A673 (cell line): ENCODE measurements around the gene FCER1G. TPM values are rescaled to one million over a fixed set of nuclear protein-coding genes. Genes with fewer than 3 reads are reported as not detected.

Source experiments
- BruUV-seq: library from RNA; stranded (reverse); fragments of 400-500 nt; replicated peaks from 2 replicates; lab custom pipeline; 2021; lab: Mats Ljungman, UMichigan
- CTCF ChIA-PET: fragments of 300-600 bp; sonication (Branson Sonifier 250); formaldehyde crosslinking; loops from one replicate; lab custom pipeline; 2022; ENCODE audit warnings: antibody characterized with exemption; lab: Charles Lee
- POLR2A ChIA-PET: fragments of 300-600 bp; sonication (Branson Sonifier 250); formaldehyde crosslinking; loops from one replicate; lab custom pipeline; 2022; ENCODE audit warnings: antibody characterized with exemption; ENCODE audit not compliant: low non-redundant PET; lab: Charles Lee
- DNase-seq: peaks from one replicate; pipeline ENCODE4 v3.0.0-alpha.2; 2015; ENCODE audit warnings: low spot score
- H3K27ac ChIP-seq: fragments of 200-600 bp; sonication (generic); 2 replicates; pipeline ENCODE4 v1.5.1; 2016; ENCODE audit warnings: mixed run types, low read depth, mild to moderate bottlenecking, mixed read lengths, antibody characterized with exemption, low read length; ENCODE audit not compliant: poor library complexity, severe bottlenecking
- H3K27me3 ChIP-seq: fragments of 200-600 bp; sonication (generic); replicated peaks from 2 replicates; pipeline ENCODE4 v1.6.1; 2017; ENCODE audit warnings: mixed run types, low read depth, mild to moderate bottlenecking, mixed read lengths, antibody characterized with exemption, low read length; ENCODE audit not compliant: insufficient read depth, poor library complexity
- H3K36me3 ChIP-seq: fragments of 200-600 bp; sonication (generic); 2 replicates; pipeline ENCODE4 v1.6.1; 2016; ENCODE audit warnings: mixed run types, mild to moderate bottlenecking, mixed read lengths, antibody characterized with exemption, low read length; ENCODE audit not compliant: insufficient read depth, poor library complexity, severe bottlenecking
- H3K4me1 ChIP-seq: fragments of 200-600 bp; sonication (generic); 2 replicates; pipeline ENCODE4 v1.6.1; 2017; ENCODE audit warnings: mixed run types, mild to moderate bottlenecking, mixed read lengths, antibody characterized with exemption, low read length; ENCODE audit not compliant: insufficient read depth, poor library complexity, severe bottlenecking
- H3K4me3 ChIP-seq: fragments of 200-600 bp; sonication (generic); 2 replicates; pipeline ENCODE4 v1.5.1; 2016; ENCODE audit warnings: low read depth, mixed run types, mild to moderate bottlenecking, mixed read lengths, low read length; ENCODE audit not compliant: poor library complexity, severe bottlenecking
- H3K9me3 ChIP-seq: fragments of 200-600 bp; sonication (generic); 2 replicates; pipeline ENCODE4 v1.6.1; 2016; ENCODE audit warnings: mixed run types, low read depth, mild to moderate bottlenecking, mixed read lengths, antibody characterized with exemption, low read length; ENCODE audit not compliant: poor library complexity, severe bottlenecking
- EZH2 ChIP-seq: fragments of 200-600 bp; sonication (generic); IDR thresholded peaks from 2 replicates; pipeline ENCODE4 v1.6.1; 2017; ENCODE audit warnings: borderline replicate concordance, low read depth, mild to moderate bottlenecking, mixed read lengths, antibody characterized with exemption, low read length; ENCODE audit not compliant: poor library complexity, severe bottlenecking
- intact Hi-C: fragments of 100-400 bp; cut with micrococcal nuclease; formaldehyde crosslinking; loops from one replicate; pipeline ENCODE4 v1.10.0; 2022; ENCODE audit not compliant: unreplicated experiment
- total RNA-seq: library from RNA; stranded (reverse); gene quantifications from 2 replicates; pipeline ENCODE4 v1.2.3, GENCODE V29; 2021
- TF ChIP-seq, protein P1 (sequence below): fragments of 300-800, 200-600 bp; sonication (generic); conservative IDR thresholded peaks from 2 replicates; pipeline ENCODE4 v1.5.1; 2017; ENCODE audit warnings: low read depth, mild to moderate bottlenecking, antibody characterized with exemption, low read length, moderate library complexity, mixed read lengths

The FCER1G gene
- total RNA-seq, 1 experiment from 2014 or later, result 1.5 TPM

- Histone ChIP-seq H3K36me3 (peaks cover 22% of the 10 kb centered on the region), H3K27ac (no peak overlapping the region), H3K4me3 (no peak overlapping the region), H3K27me3 (no peaks in the 10 kb centered on the region), H3K4me1 (no peaks in the 10 kb centered on the region), H3K9me3 (no peaks in the 10 kb centered on the region)
- BruUV-seq, result no TSS peak
- CTCF ChIA-PET, result no interaction called here
- no peak for TF ChIP-seq EZH2
- TF ChIP-seq, protein P1, sequence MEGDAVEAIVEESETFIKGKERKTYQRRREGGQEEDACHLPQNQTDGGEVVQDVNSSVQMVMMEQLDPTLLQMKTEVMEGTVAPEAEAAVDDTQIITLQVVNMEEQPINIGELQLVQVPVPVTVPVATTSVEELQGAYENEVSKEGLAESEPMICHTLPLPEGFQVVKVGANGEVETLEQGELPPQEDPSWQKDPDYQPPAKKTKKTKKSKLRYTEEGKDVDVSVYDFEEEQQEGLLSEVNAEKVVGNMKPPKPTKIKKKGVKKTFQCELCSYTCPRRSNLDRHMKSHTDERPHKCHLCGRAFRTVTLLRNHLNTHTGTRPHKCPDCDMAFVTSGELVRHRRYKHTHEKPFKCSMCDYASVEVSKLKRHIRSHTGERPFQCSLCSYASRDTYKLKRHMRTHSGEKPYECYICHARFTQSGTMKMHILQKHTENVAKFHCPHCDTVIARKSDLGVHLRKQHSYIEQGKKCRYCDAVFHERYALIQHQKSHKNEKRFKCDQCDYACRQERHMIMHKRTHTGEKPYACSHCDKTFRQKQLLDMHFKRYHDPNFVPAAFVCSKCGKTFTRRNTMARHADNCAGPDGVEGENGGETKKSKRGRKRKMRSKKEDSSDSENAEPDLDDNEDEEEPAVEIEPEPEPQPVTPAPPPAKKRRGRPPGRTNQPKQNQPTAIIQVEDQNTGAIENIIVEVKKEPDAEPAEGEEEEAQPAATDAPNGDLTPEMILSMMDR, result no peak
- DNase-seq, result no peak
- intact Hi-C loops, result no loop called here
- POLR2A ChIA-PET, result interaction anchor here (0.9 kb wide), 1 partner anchor 16 kb away, joined by 4 read pairs; the partner anchor contains the start of gene NDUFS2
Measured at GRCh38 chr1:161217831-161218230, 2.7 kb downstream of the FCER1G start.

- Histone ChIP-seq H3K36me3 (peaks cover 16% of the 10 kb centered on the region), H3K27me3 (no peaks in the 10 kb centered on the region), H3K4me3 (no peak overlapping the region), H3K4me1 (no peaks in the 10 kb centered on the region), H3K9me3 (no peaks in the 10 kb centered on the region), H3K27ac (no peak overlapping the region)
- POLR2A ChIA-PET, result interaction anchor here (0.9 kb wide), 1 partner anchor 16 kb away, joined by 4 read pairs; the partner anchor contains the start of gene NDUFS2
- TF ChIP-seq, protein P1, result no peak
- DNase-seq, result no peak
- CTCF ChIA-PET, result no interaction called here
- BruUV-seq, result no TSS peak
- intact Hi-C loops, result no loop called here
Measured at GRCh38 chr1:161218301-161219077, 3.4 kb downstream of the FCER1G start.

- no peak for TF ChIP-seq EZH2
- TF ChIP-seq, protein P1, result no peak
- no peak for DNase-seq
- no peaks in the 10 kb centered on the region for H3K4me1 ChIP-seq
- intact Hi-C loops, result no loop called here
- H3K36me3 ChIP-seq, result peaks cover 8% of the 10 kb centered on the region
- CTCF ChIA-PET, result no interaction called here
- H3K27me3 ChIP-seq, result no peaks in the 10 kb centered on the region
- POLR2A ChIA-PET, result no interaction called here
- no peak overlapping the region for H3K27ac ChIP-seq
- no peaks in the 10 kb centered on the region for H3K9me3 ChIP-seq
- no TSS peak for BruUV-seq
- no peak overlapping the region for H3K4me3 ChIP-seq
Measured at GRCh38 chr1:161219078-161219892, 4.2 kb downstream of the FCER1G start.
